Body of pancreas (tissue), 4 donors: ENCODE measurements around the gene KLHL6. TPM values are rescaled to one million over a fixed set of nuclear protein-coding genes. Genes with fewer than 3 reads are reported as not detected.

Experiments used
- ATAC-seq: fragments of 150-250 bp; one replicate; pipeline ENCODE4 v1.9.1; 2016
- DNase-seq, 4 donors: peaks; one replicate each; pipeline ENCODE4 v3.0.0-alpha.2; 2019
- H3K27ac ChIP-seq, 4 donors: fragments of 200-600 bp; sonication (generic); 1 replicate in 3 of 4; 2 replicates in 1 of 4; pipeline versions ENCODE4 v1.5.1 to v1.6.1; 2016 to 2019; ENCODE audit warnings: mild to moderate bottlenecking in 1 of 4, mixed read lengths in 1 of 4, moderate library complexity in 1 of 4
- H3K27me3 ChIP-seq, 2 donors: fragments of 200-600 bp; sonication (generic); one replicate each; pipeline ENCODE4 v1.6.0; 2016; ENCODE audit warnings: mild to moderate bottlenecking in 1 of 2
- H3K36me3 ChIP-seq, 2 donors: fragments of 200-600 bp; sonication (generic); replicated peaks in 1 of 2; 2 replicates each; pipeline ENCODE4 v1.5.1; 2016; ENCODE audit warnings: low read depth in 2 of 2; ENCODE audit not compliant: insufficient read depth in 1 of 2
- H3K4me1 ChIP-seq: fragments of 200-600 bp; sonication (generic); one replicate; pipeline ENCODE4 v1.6.0; 2016
- H3K4me3 ChIP-seq, 2 donors: fragments of 200-600 bp; sonication (generic); 1 replicate in 1 of 2; 2 replicates in 1 of 2; pipeline ENCODE4 v1.5.1; 2016 to 2019
- H3K9me3 ChIP-seq, 3 donors: fragments of 200-600 bp; sonication (generic); 1 replicate in 2 of 3; 2 replicates in 1 of 3; pipeline ENCODE4 v1.5.1; 2016
- CTCF ChIP-seq, 7 experiments: fragments of 450-650 bp in 4 of 7; fragments of 200-600 bp in 3 of 7; sonication (generic) in 3 of 7; IDR thresholded peaks; one replicate each; pipeline ENCODE4 v1.5.1; 2016 to 2019; ENCODE audit warnings: antibody characterized with exemption in 7 of 7
- POLR2A ChIP-seq, 3 donors: fragments of 450-650 bp; IDR thresholded peaks; one replicate each; pipeline ENCODE4 v1.6.1; 2016; ENCODE audit warnings: antibody characterized with exemption in 3 of 3, mild to moderate bottlenecking in 2 of 3
- WGBS, 2 donors: methylation state at CpG; one replicate each; pipeline ENCODE4 v1.1.5; 2017; 5-methylcytosine and 5-hydroxymethylcytosine counted together
- intact Hi-C: fragments of 100-400 bp; cut with DNase I; formaldehyde crosslinking; loops from one replicate; pipeline ENCODE4 v1.15.1; 2023
- total RNA-seq, 2 donors: library from RNA; depleted of rRNA; stranded (reverse); fragments of >200 nt; gene quantifications; one replicate each; pipeline ENCODE4 v1.1.0, GENCODE V29; 2016

KLHL6 gene
- total RNA-seq, 2 donors from 2014 or later, result 1.6 TPM

DNA sequence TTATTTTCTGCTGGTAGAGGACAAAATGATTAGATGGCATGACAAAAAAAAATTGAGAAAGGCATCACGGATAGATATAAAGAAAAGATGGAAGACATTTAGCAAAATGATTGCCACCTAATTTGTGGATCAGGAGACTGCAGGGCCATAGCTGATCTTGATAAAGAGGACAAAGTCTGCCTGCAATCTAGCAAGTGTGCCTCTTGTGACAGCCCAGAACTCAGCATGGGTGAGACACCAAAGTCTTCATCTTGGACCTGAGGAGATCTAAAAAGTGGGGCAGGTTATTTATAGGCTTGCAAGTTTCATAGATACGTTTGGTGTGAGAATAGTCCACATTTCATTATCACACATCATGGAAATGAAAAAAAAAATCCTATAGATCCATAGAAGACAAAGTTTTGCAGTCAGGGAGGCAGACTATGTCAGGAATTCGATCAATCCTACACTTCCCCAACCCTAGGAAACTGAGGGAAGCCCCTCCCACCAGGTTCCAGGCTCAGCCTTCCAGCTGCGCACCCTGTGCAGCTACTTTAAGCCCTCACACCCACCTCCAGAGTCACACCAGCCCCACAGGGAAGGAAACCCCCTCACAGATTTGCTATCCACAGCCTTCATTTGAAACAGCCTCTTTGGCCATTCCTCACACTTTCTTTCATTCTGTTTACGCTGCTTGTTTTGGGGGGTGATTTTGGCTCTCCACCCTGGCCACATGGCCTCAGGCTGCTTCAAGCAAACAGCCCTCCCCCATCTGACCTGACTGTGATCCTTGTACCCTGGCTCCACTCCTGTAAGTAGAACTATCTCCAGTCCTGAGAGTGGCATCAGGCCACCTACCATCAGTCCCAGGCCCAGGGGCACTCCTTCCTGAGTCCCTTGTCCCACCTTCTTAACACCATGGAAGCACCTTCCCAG lies 28.1 kb upstream of the KLHL6 start:
- Histone ChIP-seq H3K27me3 (no peaks in the 10 kb centered on the region), H3K36me3 (no peaks in the 10 kb centered on the region), H3K27ac (no peak overlapping the region), H3K9me3 (no peaks in the 10 kb centered on the region), H3K4me1 (peaks cover 8% of the 10 kb centered on the region), H3K4me3 (no peak overlapping the region)
- ATAC-seq (no peak), DNase-seq (no peak)
- TF ChIP-seq POLR2A (IDR thresholded peaks at IDR 0.05) (no peak), CTCF (IDR thresholded peaks at IDR 0.05) (no peak)
- WGBS, 2 donors, result 80% methylated on average over 5 of the region's 5 CpGs
- intact Hi-C loops, result no loop called here

- DNase-seq (no peak), ATAC-seq (no peak)
- no peaks in the 10 kb centered on the region for H3K9me3 ChIP-seq
- H3K4me3 ChIP-seq, result no peak overlapping the region
- intact Hi-C loops, result no loop called here
- no peak for TF ChIP-seq POLR2A (IDR thresholded peaks at IDR 0.05)
- no peak overlapping the region for H3K27ac ChIP-seq
- H3K27me3 ChIP-seq, result no peaks in the 10 kb centered on the region
- H3K4me1 ChIP-seq, result peaks cover 8% of the 10 kb centered on the region
- H3K36me3 ChIP-seq, result no peaks in the 10 kb centered on the region
- 89 to 92% methylated on average over 1 of the region's 1 CpG for WGBS, 2 donors
Observed at GRCh38 chr3:183582161-183582560, 26.7 kb upstream of the KLHL6 start.

GRCh38 chr3:183581496-183582155 lies 26.1 kb upstream of the KLHL6 start:
- Histone ChIP-seq H3K27me3 (no peaks in the 10 kb centered on the region), H3K4me3 (no peak overlapping the region), H3K9me3 (no peaks in the 10 kb centered on the region), H3K4me1 (peaks cover 8% of the 10 kb centered on the region), H3K27ac (no peak overlapping the region), H3K36me3 (no peaks in the 10 kb centered on the region)
- ATAC-seq, result no peak
- intact Hi-C loops, result no loop called here
- no peak for DNase-seq
- TF ChIP-seq POLR2A (IDR thresholded peaks at IDR 0.05), result no peak
- TF ChIP-seq CTCF (IDR thresholded peaks at IDR 0.05), result no peak
- WGBS, 2 donors, result 93 to 96% methylated on average over 3 of the region's 3 CpGs

GRCh38 chr3:183579967-183580900 lies 24.7 kb upstream of the KLHL6 start:
- no peak overlapping the region for H3K27ac ChIP-seq

More at GRCh38 chr3:183579967-183580900, 24.7 kb upstream of the KLHL6 start:
- peaks cover 8% of the 10 kb centered on the region for H3K4me1 ChIP-seq
- no peaks in the 10 kb centered on the region for H3K27me3 ChIP-seq
- no peaks in the 10 kb centered on the region for H3K9me3 ChIP-seq
- no peaks in the 10 kb centered on the region for H3K36me3 ChIP-seq
- TF ChIP-seq POLR2A (IDR thresholded peaks at IDR 0.05) (no peak), CTCF (IDR thresholded peaks at IDR 0.05) (no peak)
- no peak overlapping the region for H3K4me3 ChIP-seq
- intact Hi-C loops, result no loop called here
- peak; percentile 52 to 75 (median 66) for DNase-seq
- ATAC-seq, result peak; percentile 79
- WGBS, 2 donors, result 41 to 43% methylated on average over 17 of the region's 17 CpGs
